Stimulated activated CD8-positive, alpha-beta memory T cell treated with anti-CD3 and anti-CD28 coated beads, Interleukin-12 subunit alpha, Interleukin-12 subunit beta, amount 100 ng/mL, for 4 hours (primary cell): ENCODE measurements around the gene PGBD2.
A peak's percentile ranks its signal among the peaks of the same experiment; 100 is the strongest.
"Not testable (repeated sequence)": the region's sequence is repeated elsewhere in the genome, so short reads cannot be mapped to it uniquely, and the experiment has no call there.

ENCODE experiments used
- DNase-seq: peaks from one replicate; pipeline ENCODE4 v3.0.0-alpha.2; 2020; ENCODE audit warnings: low read depth

PGBD2 gene

DNA sequence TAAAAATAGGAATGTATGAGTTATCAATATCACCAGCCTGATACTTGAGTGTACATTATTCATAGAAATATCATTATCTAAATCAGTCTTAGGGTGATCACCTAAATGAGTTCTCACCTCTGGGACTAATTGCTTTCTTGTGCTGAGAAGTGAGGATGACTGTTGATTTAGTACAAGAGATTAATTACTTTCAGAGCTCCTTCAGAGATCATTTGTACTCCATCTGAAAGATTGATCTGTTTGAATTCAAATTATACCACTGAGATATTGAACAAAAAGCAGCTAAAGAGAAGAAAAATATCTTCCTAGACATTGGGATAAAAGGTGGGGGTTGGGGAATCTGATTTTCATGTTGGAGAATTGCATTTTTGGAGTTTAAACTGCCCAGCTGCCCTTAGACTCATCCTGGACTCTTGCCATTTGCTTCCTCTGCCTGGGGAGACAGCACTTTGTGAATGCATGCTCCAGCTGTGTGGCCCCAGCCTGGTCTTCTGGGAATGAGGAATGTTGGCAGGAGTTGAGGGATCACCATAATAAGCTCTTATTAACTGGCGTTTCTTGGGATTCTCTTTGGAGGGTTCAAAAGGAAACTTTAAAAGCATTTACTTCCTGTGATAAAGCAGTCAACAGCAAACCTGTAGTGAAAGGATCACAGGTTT, 19.7 kb upstream of the PGBD2 start:
- DNase-seq = no peak

- not testable (repeated sequence) for DNase-seq
These were observed 16.2 kb upstream of the PGBD2 start for GRCh38 chr1:248889914-248890243.

- DNase-seq = no peak
These were observed 15.2 kb upstream of the PGBD2 start for GRCh38 chr1:248890549-248891498.

DNA sequence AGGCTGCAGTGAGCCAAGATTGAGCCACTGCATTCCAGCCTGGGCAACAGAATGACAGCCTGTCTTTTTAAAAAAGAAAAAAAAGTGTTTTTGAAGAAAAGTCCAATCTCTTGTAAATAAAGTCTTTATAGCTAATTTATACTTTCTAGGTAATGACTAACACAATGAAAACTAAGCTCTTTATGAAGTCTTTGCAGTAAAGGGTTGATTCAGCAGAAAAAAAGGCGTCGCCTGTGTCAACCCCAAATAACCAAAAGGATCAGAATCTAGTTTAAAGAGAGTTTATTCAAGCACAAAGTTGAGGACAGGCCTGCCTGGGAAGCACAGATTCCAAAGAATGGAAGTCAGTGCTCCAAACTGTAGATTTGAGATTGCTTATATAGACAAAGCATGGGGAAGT, 14.3 kb upstream of the PGBD2 start:
- no peak for DNase-seq

DNA sequence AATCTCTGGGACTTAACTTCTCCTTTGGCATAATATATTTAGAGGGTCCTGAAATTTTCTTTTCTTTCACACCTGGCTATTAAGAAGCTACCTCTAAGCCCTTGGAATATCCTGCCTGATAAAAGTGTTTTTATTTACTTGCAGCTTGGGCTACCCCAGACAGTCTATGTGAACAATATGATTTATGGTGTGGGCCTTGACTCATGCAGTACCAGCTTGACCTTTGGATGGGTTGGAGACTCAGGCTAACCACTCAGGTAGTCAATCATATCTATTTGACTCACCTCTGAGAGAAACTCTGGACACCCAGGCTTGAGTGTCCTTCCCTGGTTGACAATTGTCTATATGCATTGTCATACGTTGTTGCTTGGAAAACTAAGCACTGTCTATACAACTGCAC, 13.4 kb upstream of the PGBD2 start:
- no peak for DNase-seq

- no peak for DNase-seq
These were observed 11.2 kb upstream of the PGBD2 start for GRCh38 chr1:248894837-248895236.

- DNase-seq = no peak
These were observed 8.4 kb upstream of the PGBD2 start for GRCh38 chr1:248897412-248898337.

- no peak for DNase-seq
These were observed 5.4 kb upstream of the PGBD2 start for GRCh38 chr1:248900637-248901036.

DNA sequence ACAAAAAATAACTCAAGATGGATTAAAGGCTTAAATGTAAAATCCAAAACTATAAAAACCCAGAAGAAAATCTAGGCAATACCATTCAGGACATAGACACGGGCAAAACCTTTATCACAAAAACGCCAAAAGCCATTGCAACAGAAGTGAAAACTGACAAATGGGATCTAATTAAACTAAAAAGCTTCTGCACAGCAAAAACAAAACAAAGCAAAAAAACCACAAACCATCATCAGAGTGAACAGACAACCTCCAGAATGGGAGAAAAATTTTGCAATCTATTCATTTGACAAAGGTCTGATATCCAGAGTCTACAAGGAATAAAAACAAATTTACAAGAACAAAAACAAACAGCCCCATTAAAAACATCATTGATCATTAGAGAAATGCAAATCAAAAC, 4.5 kb upstream of the PGBD2 start:
- no peak for DNase-seq

- no peak for DNase-seq
These were observed 1.4 kb upstream of the PGBD2 start for GRCh38 chr1:248904437-248905216.

- DNase-seq = no peak
These were observed 400 bp upstream of the PGBD2 start for GRCh38 chr1:248905662-248906008.

DNA sequence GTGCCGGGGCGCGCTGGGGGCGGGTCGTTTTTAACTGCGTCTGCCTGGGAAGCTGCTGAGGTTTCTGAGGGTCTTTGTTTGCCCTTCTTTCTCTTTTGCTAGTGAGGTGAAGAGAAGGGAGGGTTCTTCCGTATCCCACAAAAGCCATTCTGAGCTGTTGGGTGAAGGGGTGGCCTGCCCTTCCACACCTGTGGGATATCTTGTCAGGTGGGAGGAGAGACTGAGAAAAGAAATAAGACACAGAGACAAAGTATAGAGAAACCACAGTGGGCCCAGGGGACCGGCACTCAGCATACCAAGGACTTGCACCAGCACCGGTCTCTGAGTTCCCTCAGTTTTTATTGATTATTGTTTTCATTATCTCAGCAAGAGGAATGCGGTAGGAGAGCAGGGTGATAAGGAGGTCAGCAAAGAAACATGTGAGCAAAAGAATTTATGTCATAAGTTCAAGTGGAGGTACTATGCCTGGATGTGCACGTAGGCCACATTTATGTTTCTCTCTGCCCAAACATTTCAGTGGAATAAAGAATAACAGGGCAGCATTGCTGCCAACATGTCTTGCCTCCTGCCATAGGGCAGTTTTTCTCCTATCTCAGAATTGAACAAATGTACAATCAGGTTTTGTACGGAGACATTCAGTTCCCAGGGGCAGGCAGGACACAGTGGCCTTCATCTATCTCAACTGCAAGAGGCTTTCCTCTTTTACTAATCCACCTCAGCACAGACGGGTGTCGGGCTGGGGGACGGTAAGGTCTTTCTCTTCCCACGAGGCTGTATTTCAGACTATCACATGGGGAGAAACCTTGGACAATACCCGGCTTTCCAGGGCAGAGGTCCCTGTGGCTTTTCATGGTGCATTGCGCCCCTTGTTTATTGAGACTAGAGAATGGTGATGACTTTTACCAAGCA, 972 bp downstream of the PGBD2 start:
- no peak for DNase-seq

- no peak for DNase-seq
These were observed 4.7 kb downstream of the PGBD2 start for GRCh38 chr1:248910761-248911160.

DNA sequence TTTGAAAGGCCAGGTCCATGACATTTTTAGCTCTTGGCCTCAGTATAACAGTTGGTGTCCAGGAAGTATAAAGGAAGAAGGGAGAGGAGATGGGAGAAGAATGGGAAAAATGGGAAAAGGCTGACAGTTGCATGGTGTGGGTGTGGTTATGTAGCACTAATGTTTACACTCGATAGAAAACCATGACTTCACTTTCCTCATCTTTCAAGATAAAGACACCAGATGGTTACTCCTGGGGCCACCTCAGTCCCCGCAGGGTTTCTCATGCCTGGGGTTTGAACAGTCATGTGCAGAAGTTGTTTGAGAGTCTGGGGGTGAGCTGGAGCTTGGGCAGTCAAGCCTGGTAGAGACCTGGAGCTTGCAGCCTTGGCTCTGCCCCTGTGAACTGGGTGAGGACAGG, 7.9 kb downstream of the PGBD2 start:
- no peak for DNase-seq

GRCh38 chr1:248914796-248915381, 8.9 kb downstream of the PGBD2 start:
- DNase-seq = no peak

- no peak for DNase-seq
These were observed 12.1 kb downstream of the PGBD2 start for GRCh38 chr1:248918131-248918530.

GRCh38 chr1:248923352-248924338, 17.6 kb downstream of the PGBD2 start:
- DNase-seq = no peak

DNA sequence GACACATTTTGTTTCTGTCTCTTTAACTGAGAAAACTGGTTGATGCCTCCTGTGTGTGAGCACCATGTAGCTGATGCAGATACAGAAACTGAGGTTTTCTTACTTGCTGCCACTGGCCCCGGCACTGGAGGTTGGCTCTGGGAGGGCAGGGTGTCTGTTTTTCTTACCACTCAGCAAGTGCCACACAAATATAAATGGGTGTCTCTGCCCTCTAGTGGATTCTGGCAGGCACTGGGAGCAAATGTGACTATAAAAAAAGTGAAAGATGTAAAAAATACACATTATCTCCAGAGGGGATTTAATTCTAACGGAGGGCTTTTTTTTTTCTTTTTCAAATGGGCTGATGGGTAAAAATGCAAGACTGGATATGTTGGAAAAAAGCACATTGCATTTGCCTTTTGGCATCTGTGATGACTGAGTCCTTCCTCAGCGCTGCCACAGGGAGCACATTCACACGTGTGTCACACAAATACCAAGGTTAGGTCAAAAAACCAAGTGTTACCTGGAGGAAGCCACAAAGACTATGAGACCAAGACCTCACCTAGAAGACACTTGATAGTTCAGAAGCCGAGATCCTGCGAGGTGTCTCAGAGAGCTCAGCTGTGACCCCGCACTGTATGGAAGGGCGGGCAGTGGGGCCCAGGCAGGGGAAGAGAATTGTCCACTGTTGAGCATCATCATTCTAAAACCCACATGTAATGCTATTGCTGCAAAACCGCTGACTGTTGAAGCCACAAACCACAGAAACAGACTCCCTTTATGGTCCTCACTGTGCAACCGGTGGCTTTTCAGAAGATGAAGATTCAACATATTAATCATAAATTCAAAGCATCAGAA, 18.9 kb downstream of the PGBD2 start:
- DNase-seq = peak; percentile 8
